Fibroblast of lung (primary cell): ENCODE data around the gene ATP11A. TPM values are rescaled to one million over a fixed set of nuclear protein-coding genes. Genes with fewer than 3 reads are reported as not detected.
A peak's percentile ranks its signal among the peaks of the same experiment; 100 is the strongest.

ENCODE experiments used
- DNase-seq, 2 donors: peaks; one replicate each; pipeline versions ENCODE4 v3.0.0 to v3.0.0-alpha.2; 2010; ENCODE audit warnings: low read depth in 2 of 2
- H2AFZ ChIP-seq: 2 replicates; pipeline ENCODE4 v1.5.1; 2012; ENCODE audit warnings: low read length, control low read depth, inconsistent platforms
- H3K27ac ChIP-seq: 2 replicates; pipeline ENCODE4 v1.5.1; 2011; ENCODE audit warnings: low read length, control low read depth; ENCODE audit not compliant: insufficient read depth
- H3K27me3 ChIP-seq: 2 replicates; pipeline ENCODE4 v1.5.1; 2011; ENCODE audit warnings: mild to moderate bottlenecking, low read length; ENCODE audit not compliant: control insufficient read depth, insufficient read depth
- H3K36me3 ChIP-seq: 2 replicates; pipeline ENCODE4 v1.5.1; 2011; ENCODE audit warnings: low read length; ENCODE audit not compliant: control insufficient read depth, insufficient read depth
- H3K4me1 ChIP-seq: 2 replicates; pipeline ENCODE4 v1.5.1; 2011; ENCODE audit warnings: low read length; ENCODE audit not compliant: control insufficient read depth, insufficient read depth; ENCODE audit errors: extremely low read depth
- H3K4me2 ChIP-seq: 2 replicates; pipeline ENCODE4 v1.5.1; 2011; ENCODE audit warnings: low read length, control low read depth; ENCODE audit not compliant: insufficient read depth; ENCODE audit errors: extremely low read depth
- H3K4me3 ChIP-seq, 4 experiments: fragments of 200-600 bp in 1 of 4; sonication (generic) in 1 of 4; replicated peaks in 1 of 4; 2 replicates each; pipeline ENCODE4 v1.5.1; 2011 to 2016; ENCODE audit warnings: low read length in 4 of 4, low read depth in 3 of 4, mild to moderate bottlenecking in 3 of 4, control low read depth in 2 of 4, inconsistent platforms in 1 of 4, mixed read lengths in 1 of 4; ENCODE audit not compliant: insufficient read depth in 1 of 4; ENCODE audit errors: control extremely low read depth in 1 of 4
- H3K79me2 ChIP-seq: 2 replicates; pipeline ENCODE4 v1.5.1; 2012; ENCODE audit warnings: mild to moderate bottlenecking, low read length, inconsistent platforms; ENCODE audit not compliant: control insufficient read depth, insufficient read depth
- H3K9ac ChIP-seq: 2 replicates; pipeline ENCODE4 v1.5.1; 2011; ENCODE audit warnings: mild to moderate bottlenecking, low read length, control low read depth; ENCODE audit not compliant: insufficient read depth
- H3K9me3 ChIP-seq: 2 replicates; pipeline ENCODE4 v1.5.1; 2012; ENCODE audit warnings: low read depth, low read length; ENCODE audit not compliant: control insufficient read depth, insufficient read depth
- H4K20me1 ChIP-seq: 2 replicates; pipeline ENCODE4 v1.5.1; 2011; ENCODE audit warnings: low read length; ENCODE audit not compliant: control insufficient read depth, insufficient read depth; ENCODE audit errors: extremely low read depth
- EZH2 ChIP-seq: IDR thresholded peaks from 2 replicates; pipeline ENCODE4 v1.5.1; 2012; ENCODE audit warnings: low read length, control low read depth, mild to moderate bottlenecking; ENCODE audit errors: missing control alignments
- polyA plus RNA-seq, 2 donors: library from polyadenylated mRNA; depleted of rRNA in 1 of 2; stranded (reverse) in 1 of 2; unstranded in 1 of 2; fragments of >200 nt; gene quantifications; 2 replicates each; pipeline ENCODE4 v1.2.1, GENCODE V29; 2011 to 2012; ENCODE audit warnings: missing spikeins in 1 of 2
- total RNA-seq: library from RNA; depleted of rRNA; stranded (reverse); fragments of >200 nt; gene quantifications from 2 replicates; pipeline ENCODE4 v1.2.1, GENCODE V29; 2014
- TF ChIP-seq, protein P1 (sequence below), 2 donors: IDR thresholded peaks in 1 of 2; conservative IDR thresholded peaks in 1 of 2; 1 replicate in 1 of 2; 2 replicates in 1 of 2; pipeline ENCODE4 v1.5.1; 2011 to 2012; ENCODE audit warnings: low read length in 2 of 2, control low read depth in 1 of 2, inconsistent platforms in 1 of 2, low read depth in 1 of 2, mild to moderate bottlenecking in 1 of 2

The ATP11A gene
- total and polyA plus RNA-seq, 2 donors (not counting 1 experiment from before 2014, with no cell fraction given): 2.3 to 7.8 TPM

DNA sequence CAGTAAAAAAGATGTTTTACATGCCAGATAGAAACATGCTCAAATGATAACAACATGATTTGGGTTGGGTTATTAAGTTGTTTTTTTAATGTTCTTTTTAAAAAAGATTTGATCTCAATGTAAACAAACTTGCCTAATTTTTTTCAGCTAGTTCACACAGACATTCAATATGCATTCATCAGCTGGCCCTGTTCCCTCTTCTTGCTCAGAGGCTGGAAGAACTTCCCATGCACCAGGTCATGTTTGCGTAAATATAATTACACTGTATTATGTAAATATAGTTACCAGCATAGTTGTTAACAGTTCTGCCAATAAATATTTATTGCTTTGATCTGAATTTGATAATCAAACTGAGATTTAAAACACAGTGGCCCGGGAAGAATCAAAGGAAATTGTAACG lies 70.6 kb downstream of the ATP11A start:
- no peaks in the 10 kb centered on the region for H3K9me3 ChIP-seq
- TF ChIP-seq, protein P1, sequence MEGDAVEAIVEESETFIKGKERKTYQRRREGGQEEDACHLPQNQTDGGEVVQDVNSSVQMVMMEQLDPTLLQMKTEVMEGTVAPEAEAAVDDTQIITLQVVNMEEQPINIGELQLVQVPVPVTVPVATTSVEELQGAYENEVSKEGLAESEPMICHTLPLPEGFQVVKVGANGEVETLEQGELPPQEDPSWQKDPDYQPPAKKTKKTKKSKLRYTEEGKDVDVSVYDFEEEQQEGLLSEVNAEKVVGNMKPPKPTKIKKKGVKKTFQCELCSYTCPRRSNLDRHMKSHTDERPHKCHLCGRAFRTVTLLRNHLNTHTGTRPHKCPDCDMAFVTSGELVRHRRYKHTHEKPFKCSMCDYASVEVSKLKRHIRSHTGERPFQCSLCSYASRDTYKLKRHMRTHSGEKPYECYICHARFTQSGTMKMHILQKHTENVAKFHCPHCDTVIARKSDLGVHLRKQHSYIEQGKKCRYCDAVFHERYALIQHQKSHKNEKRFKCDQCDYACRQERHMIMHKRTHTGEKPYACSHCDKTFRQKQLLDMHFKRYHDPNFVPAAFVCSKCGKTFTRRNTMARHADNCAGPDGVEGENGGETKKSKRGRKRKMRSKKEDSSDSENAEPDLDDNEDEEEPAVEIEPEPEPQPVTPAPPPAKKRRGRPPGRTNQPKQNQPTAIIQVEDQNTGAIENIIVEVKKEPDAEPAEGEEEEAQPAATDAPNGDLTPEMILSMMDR (conservative IDR thresholded peaks at IDR 0.05 in 1 of 2, IDR thresholded peaks at IDR 0.05 in 1 of 2; ENCODE audit: low read depth in 1 of 2, low read length in 2 of 2): no peak
- TF ChIP-seq EZH2: no peak
- H3K36me3 ChIP-seq: no peaks in the 10 kb centered on the region
- peak overlapping the region; percentile 75 for H3K4me2 ChIP-seq
- peak; percentile 35 to 78 for DNase-seq
- no peaks in the 10 kb centered on the region for H3K27me3 ChIP-seq
- H3K27ac ChIP-seq: no peak overlapping the region
- H3K4me1 ChIP-seq: peaks cover 8% of the 10 kb centered on the region
- H3K9ac ChIP-seq: no peak overlapping the region
- no peaks in the 10 kb centered on the region for H3K79me2 ChIP-seq
- no peak overlapping the region for H2AFZ ChIP-seq
- H4K20me1 ChIP-seq: no peaks in the 10 kb centered on the region
- peak overlapping the region; percentile 30 to 56 (median 43) for H3K4me3 ChIP-seq

DNA sequence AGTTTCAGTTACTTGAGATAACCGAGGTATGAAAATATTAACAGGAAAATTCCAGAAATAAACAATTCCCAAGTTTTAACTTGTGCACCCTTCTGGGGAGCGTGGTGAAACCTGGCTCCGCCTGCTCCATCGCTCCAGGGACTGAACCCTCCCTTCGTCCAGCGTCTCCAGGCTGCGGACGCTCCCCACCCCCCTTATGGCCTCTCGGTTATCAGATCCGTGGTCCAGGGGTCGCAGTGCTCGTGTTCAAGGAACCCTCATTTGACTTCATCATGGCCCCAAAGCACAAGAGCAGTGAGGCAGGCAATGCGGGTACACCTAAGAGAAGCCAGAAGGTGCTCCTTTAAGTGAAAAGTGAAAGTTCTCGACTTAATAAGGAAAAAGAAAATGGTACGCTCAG lies 71.1 kb downstream of the ATP11A start:
- H3K4me3 ChIP-seq: peak overlapping the region; percentile 30 to 56 (median 43)
- no peaks in the 10 kb centered on the region for H3K9me3 ChIP-seq
- peaks cover 8% of the 10 kb centered on the region for H3K4me1 ChIP-seq
- no peaks in the 10 kb centered on the region for H3K27me3 ChIP-seq
- H3K79me2 ChIP-seq: no peaks in the 10 kb centered on the region
- no peak for DNase-seq
- TF ChIP-seq, protein P1 (conservative IDR thresholded peaks at IDR 0.05 in 1 of 2, IDR thresholded peaks at IDR 0.05 in 1 of 2; ENCODE audit: low read depth in 1 of 2, low read length in 2 of 2): no peak
- TF ChIP-seq EZH2: no peak
- peak overlapping the region; percentile 75 for H3K4me2 ChIP-seq
- H3K36me3 ChIP-seq: no peaks in the 10 kb centered on the region
- H3K27ac ChIP-seq: no peak overlapping the region
- no peak overlapping the region for H2AFZ ChIP-seq
- no peaks in the 10 kb centered on the region for H4K20me1 ChIP-seq
- H3K9ac ChIP-seq: no peak overlapping the region

DNA sequence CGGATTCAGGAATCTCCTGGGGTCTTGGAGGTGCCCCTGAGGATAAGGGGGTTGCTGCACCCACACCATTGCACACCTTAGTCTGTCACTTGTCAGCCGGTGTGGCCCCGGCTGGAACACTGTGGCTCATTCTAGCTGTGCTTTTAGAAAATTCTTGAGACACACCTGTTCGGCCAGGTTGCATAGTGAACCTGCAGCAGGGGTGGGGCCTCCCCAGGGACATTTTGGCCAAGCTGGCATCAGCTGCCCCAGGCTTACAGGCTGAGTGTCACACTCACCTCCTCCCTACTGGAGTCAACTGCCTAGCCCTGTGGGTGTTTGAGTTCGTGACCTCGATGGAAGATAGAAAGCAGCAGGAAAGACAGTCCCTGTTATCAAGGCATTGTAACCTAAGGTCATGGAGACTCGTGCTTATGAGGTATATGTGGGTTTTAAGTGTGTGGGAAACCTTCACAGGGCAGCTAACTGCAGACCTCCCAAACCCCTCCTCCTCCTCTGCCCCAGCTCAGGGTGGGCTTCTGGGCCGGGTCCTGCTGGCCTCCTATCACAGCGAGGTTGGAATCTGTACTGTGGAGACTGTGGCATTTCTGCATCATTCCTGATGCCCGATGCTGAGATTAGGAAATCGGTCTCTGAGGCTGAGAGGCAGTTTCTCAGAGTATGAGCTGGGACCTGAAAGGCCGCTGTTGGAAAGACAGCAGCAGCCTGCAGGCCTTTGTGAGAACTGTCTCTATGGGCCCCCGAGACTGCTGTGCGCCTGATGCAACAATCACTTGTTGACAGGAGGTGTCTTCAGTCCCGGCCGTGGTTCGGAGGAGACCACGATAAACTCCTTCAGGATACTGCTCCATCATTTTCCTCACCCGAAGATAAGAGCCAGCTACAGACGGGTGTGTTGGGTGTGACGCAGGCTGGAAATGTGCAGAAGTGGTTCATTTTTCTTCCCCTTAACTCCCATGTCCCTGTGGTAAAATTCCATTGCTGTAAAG lies 72.2 kb downstream of the ATP11A start:
- no peak for TF ChIP-seq EZH2
- TF ChIP-seq, protein P1 (conservative IDR thresholded peaks at IDR 0.05 in 1 of 2, IDR thresholded peaks at IDR 0.05 in 1 of 2; ENCODE audit: low read depth in 1 of 2, low read length in 2 of 2): no peak
- Histone ChIP-seq H3K4me3 (no peak overlapping the region), H3K27ac (peak overlapping the region; percentile 23), H4K20me1 (no peaks in the 10 kb centered on the region), H3K79me2 (no peaks in the 10 kb centered on the region), H3K4me1 (peaks cover 8% of the 10 kb centered on the region), H3K9ac (no peak overlapping the region), H3K27me3 (no peaks in the 10 kb centered on the region), H3K36me3 (no peaks in the 10 kb centered on the region), H3K9me3 (no peaks in the 10 kb centered on the region), H2AFZ (no peak overlapping the region), H3K4me2 (no peak overlapping the region)
- DNase-seq: peak; percentile 34 to 78
